Endothelial cell of umbilical vein (primary cell): ENCODE measurements around the gene CLEC16A. TPM values are rescaled to one million over a fixed set of nuclear protein-coding genes. Genes with fewer than 3 reads are reported as not detected.

Experiments
- BruUV-seq: library from RNA; stranded (reverse); fragments of 400-500 nt; replicated peaks from 2 replicates; lab custom pipeline; 2021; lab: Mats Ljungman, UMichigan
- CTCF ChIA-PET: fragments of 300-600, 350-600 bp; sonication (Branson Sonifier 250); formaldehyde crosslinking; loops from one replicate; lab custom pipeline; 2021; ENCODE audit warnings: antibody characterized with exemption, inconsistent platforms; lab: Charles Lee
- POLR2A ChIA-PET: fragments of 300-600, 350-600 bp; sonication (Branson Sonifier 250); formaldehyde crosslinking; loops from one replicate; lab custom pipeline; 2021; ENCODE audit warnings: antibody characterized with exemption, inconsistent platforms; lab: Charles Lee
- DNase-seq: peaks from one replicate; pipeline ENCODE4 v3.0.0-alpha.2; 2011; ENCODE audit warnings: low read depth, low spot score
- FAIRE-seq: peaks from 2 replicates; lab custom pipeline; 2011; peaks lifted over from hg19 to GRCh38; lab: Jason Lieb, UNC
- H2AFZ ChIP-seq: 2 replicates; pipeline ENCODE4 v1.6.0; 2012; ENCODE audit warnings: low read depth, low read length, control low read depth, inconsistent platforms
- H3K27ac ChIP-seq: 2 replicates; pipeline ENCODE4 v1.5.1; 2011; ENCODE audit warnings: low read depth, mild to moderate bottlenecking, control low read depth, low read length, moderate library complexity; ENCODE audit not compliant: insufficient read depth
- H3K27me3 ChIP-seq, 2 experiments: 2 replicates each; pipeline versions ENCODE4 v1.6.0 to v1.6.1; 2011; ENCODE audit warnings: low read length in 2 of 2, mixed read lengths in 1 of 2; ENCODE audit not compliant: control insufficient read depth in 2 of 2, insufficient read depth in 2 of 2
- H3K36me3 ChIP-seq, 2 experiments: 2 replicates in 1 of 2; 3 replicates in 1 of 2; pipeline ENCODE4 v1.5.1; 2011; ENCODE audit warnings: low read length in 2 of 2, mild to moderate bottlenecking in 1 of 2, moderate library complexity in 1 of 2; ENCODE audit not compliant: control insufficient read depth in 2 of 2, insufficient read depth in 2 of 2; ENCODE audit errors: extremely low read depth in 1 of 2
- H3K4me1 ChIP-seq: 3 replicates; pipeline ENCODE4 v1.5.1; 2011; ENCODE audit warnings: mild to moderate bottlenecking, low read length; ENCODE audit not compliant: control insufficient read depth, insufficient read depth; ENCODE audit errors: extremely low read depth
- H3K4me2 ChIP-seq: 2 replicates; pipeline ENCODE4 v1.6.1; 2011; ENCODE audit warnings: low read length, control low read depth, mixed read lengths; ENCODE audit not compliant: insufficient read depth
- H3K4me3 ChIP-seq, 3 experiments: fragments of 200-600 bp in 1 of 3; sonication (generic), shearing (Covaris generic) in 1 of 3; replicated peaks in 1 of 3; 2 replicates each; pipeline ENCODE4 v1.5.1; 2011 to 2016; ENCODE audit warnings: control low read depth in 3 of 3, low read length in 3 of 3, mild to moderate bottlenecking in 2 of 3, inconsistent platforms in 1 of 3, low read depth in 1 of 3, moderate library complexity in 1 of 3; ENCODE audit not compliant: insufficient read depth in 1 of 3
- H3K79me2 ChIP-seq: 2 replicates; pipeline ENCODE4 v1.6.0; 2012; ENCODE audit warnings: low read length, inconsistent platforms; ENCODE audit not compliant: control insufficient read depth, insufficient read depth
- H3K9ac ChIP-seq: replicated peaks from 2 replicates; pipeline ENCODE3; 2011; ENCODE audit warnings: low read length, control low read depth; ENCODE audit not compliant: insufficient read depth; ENCODE audit errors: extremely low read depth
- H3K9me1 ChIP-seq: replicated peaks from 3 replicates; pipeline ENCODE4 v1.6.0; 2011; ENCODE audit warnings: mild to moderate bottlenecking, low read length; ENCODE audit not compliant: control insufficient read depth, insufficient read depth; ENCODE audit errors: extremely low read depth
- H3K9me3 ChIP-seq: replicated peaks from 2 replicates; pipeline ENCODE4 v1.5.1; 2012; ENCODE audit warnings: low read length, inconsistent platforms; ENCODE audit not compliant: control insufficient read depth, insufficient read depth
- H4K20me1 ChIP-seq: replicated peaks from 2 replicates; pipeline ENCODE3; 2011; ENCODE audit warnings: mild to moderate bottlenecking, low read length; ENCODE audit not compliant: control insufficient read depth, insufficient read depth; ENCODE audit errors: extremely low read depth
- CTCF ChIP-seq, 2 donors: IDR thresholded peaks; 1 replicate in 1 of 2; 2 replicates in 1 of 2; pipeline ENCODE4 v1.5.1; 2011; ENCODE audit warnings: low read length in 2 of 2, mild to moderate bottlenecking in 2 of 2, moderate library complexity in 2 of 2, control low read depth in 1 of 2, inconsistent platforms in 1 of 2, low read depth in 1 of 2; ENCODE audit not compliant: insufficient read depth in 1 of 2; ENCODE audit errors: extremely low read depth in 1 of 2
- EZH2 ChIP-seq: IDR thresholded peaks from 2 replicates; pipeline ENCODE4 v1.6.1; 2012; ENCODE audit warnings: borderline replicate concordance, low read depth, mild to moderate bottlenecking, moderate library complexity, low read length, inconsistent platforms; ENCODE audit not compliant: severe bottlenecking
- FOS ChIP-seq: IDR thresholded peaks from 2 replicates; pipeline ENCODE4 v1.6.1; 2011; ENCODE audit warnings: mild to moderate bottlenecking, low read length, moderate library complexity, borderline replicate concordance; ENCODE audit not compliant: insufficient read depth
- GATA2 ChIP-seq: IDR thresholded peaks from 2 replicates; pipeline ENCODE4 v1.7.0; 2011; ENCODE audit warnings: low read depth, mild to moderate bottlenecking, moderate library complexity, mixed read lengths, low read length; ENCODE audit not compliant: insufficient read length, insufficient read depth
- JUN ChIP-seq: IDR thresholded peaks from 2 replicates; pipeline ENCODE4 v1.6.1; 2011; ENCODE audit warnings: borderline replicate concordance, low read depth; ENCODE audit not compliant: insufficient read length, insufficient read depth
- MYC ChIP-seq: IDR thresholded peaks from one replicate; pipeline ENCODE4 v1.6.1; 2011; ENCODE audit warnings: mild to moderate bottlenecking, low read depth, low read length
- POLR2A ChIP-seq: IDR thresholded peaks from 2 replicates; pipeline ENCODE4 v1.6.1; 2012; ENCODE audit warnings: low read depth, mild to moderate bottlenecking, control low read depth, low read length
- POLR2AphosphoS5 ChIP-seq: IDR thresholded peaks from 2 replicates; pipeline ENCODE4 v1.6.1; 2012; ENCODE audit warnings: low read depth, mild to moderate bottlenecking, control low read depth, low read length, moderate library complexity; ENCODE audit not compliant: insufficient read depth
- dilution Hi-C: fragments of 300-500 bp; cut with MboI; formaldehyde crosslinking; loops from one replicate; pipeline ENCODE4 v1.15.0; 2019; ENCODE audit warnings: low sequenced_read_pairs; ENCODE audit not compliant: extremely low pct_ligation_motif_present
- intact Hi-C: fragments of 100-400 bp; cut with micrococcal nuclease; formaldehyde crosslinking; loops from one replicate; pipeline ENCODE4 v1.10.0; 2022
- polyA plus RNA-seq, 4 experiments: library from polyadenylated mRNA; depleted of rRNA in 3 of 4; stranded (reverse) in 3 of 4; unstranded in 1 of 4; fragments of >200 nt; gene quantifications; 2 replicates each; pipeline versions ENCODE4 v1.2.1 to v1.2.3, GENCODE V29; 2011 to 2012; ENCODE audit warnings: missing spikeins in 1 of 4
- total RNA-seq: library from RNA; stranded (reverse); gene quantifications from 2 replicates; pipeline ENCODE4 v1.2.3, GENCODE V29; 2021
- TF ChIP-seq, protein P1 (sequence below): IDR thresholded peaks from 2 replicates; pipeline ENCODE4 v1.6.1; 2011; ENCODE audit not compliant: insufficient read depth, insufficient read length

The CLEC16A gene
- total and polyA plus RNA-seq, 2 donors (not counting 3 experiments of a cell fraction or from before 2014, with no cell fraction given): 11.4 to 23.3 TPM

- FAIRE-seq (no peak), DNase-seq (no peak)
- H3K4me3 ChIP-seq: no peak overlapping the region
- ChIA-PET CTCF (interaction anchor here (1.0 to 2.5 kb wide), 3 partner anchors 53 to 241 kb away, joined by 3 to 8 read pairs (median 6); partner anchors contain the start of gene SOCS1), POLR2A (no interaction called here)
- no peaks in the 10 kb centered on the region for H3K79me2 ChIP-seq
- no peaks in the 10 kb centered on the region for H3K27me3 ChIP-seq
- no peak overlapping the region for H3K27ac ChIP-seq
- no peaks in the 10 kb centered on the region for H3K9me1 ChIP-seq
- intact Hi-C loops (no loop called here), dilution Hi-C loops (no loop called here)
- no peak overlapping the region for H3K4me2 ChIP-seq
- no peaks in the 10 kb centered on the region for H4K20me1 ChIP-seq
- no peak for TF ChIP-seq CTCF (IDR thresholded peaks at IDR 0.05; ENCODE audit: extremely low read depth in 1 of 2, insufficient read depth in 1 of 2, low read depth in 1 of 2, low read length in 2 of 2)
- TF ChIP-seq JUN: no peak
- no peak for TF ChIP-seq GATA2
- TF ChIP-seq POLR2A: no peak
- TF ChIP-seq, protein P1, sequence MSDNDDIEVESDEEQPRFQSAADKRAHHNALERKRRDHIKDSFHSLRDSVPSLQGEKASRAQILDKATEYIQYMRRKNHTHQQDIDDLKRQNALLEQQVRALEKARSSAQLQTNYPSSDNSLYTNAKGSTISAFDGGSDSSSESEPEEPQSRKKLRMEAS: no peak
- TF ChIP-seq POLR2AphosphoS5: no peak
- no peak for TF ChIP-seq FOS
- no peak for TF ChIP-seq EZH2
- TF ChIP-seq MYC: no peak
- peaks cover 0 to 2% of the 10 kb centered on the region in 2 experiments for H3K36me3 ChIP-seq
- H3K9me3 ChIP-seq: no peaks in the 10 kb centered on the region
- no peak overlapping the region for H2AFZ ChIP-seq
- H3K9ac ChIP-seq: no peak overlapping the region
- no TSS peak for BruUV-seq
- peaks cover 7% of the 10 kb centered on the region for H3K4me1 ChIP-seq
These were observed 72.2 kb downstream of the CLEC16A start for GRCh38 chr16:11016524-11016988.
